ENCODE measurements around the gene SLC35E2B. TPM values are rescaled to one million over a fixed set of nuclear protein-coding genes. Genes with fewer than 3 reads are reported as not detected.
"Not testable (repeated sequence)": the region's sequence is repeated elsewhere in the genome, so short reads cannot be mapped to it uniquely, and the experiment has no call there.

Gene SLC35E2B
- total and polyA plus RNA-seq, 2 of the 8 experiments (the other 6 are each of a cell fraction or from before 2014, with no cell fraction given), result 25.9 to 46.7 TPM

DNA sequence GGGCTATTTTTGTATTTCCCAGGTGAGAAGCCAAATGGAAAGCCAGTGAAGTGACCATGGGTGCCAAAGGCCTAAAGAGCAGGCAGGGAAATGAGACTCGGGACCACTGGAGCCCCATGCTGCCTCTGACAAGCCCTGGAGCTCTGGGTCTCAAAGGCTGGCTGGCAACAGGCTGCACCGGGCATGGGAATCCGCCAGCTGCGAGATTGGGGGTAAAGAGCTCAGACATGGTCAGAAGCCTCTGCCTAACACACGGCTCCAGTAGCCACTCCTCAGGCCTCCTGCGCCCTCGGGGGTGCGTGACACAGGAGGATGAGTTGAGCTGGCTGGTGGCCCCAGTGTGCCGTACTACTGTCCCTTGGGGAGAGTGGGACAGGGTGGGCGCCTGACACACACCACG, 28.3 kb downstream of the SLC35E2B start:
- H3K36me3 ChIP-seq (ENCODE audit: control insufficient read depth in 2 of 4, insufficient read depth in 4 of 4, low read length in 3 of 4), result peaks cover 0 to 17% (median 8%) of the 10 kb centered on the region in 4 experiments; a peak in 5 of 8 replicates
- 44% methylated on average over 1 of the region's 11 CpGs; no CpG with 5 or more reads in 1 of the 2 experiments for WGBS, 2 experiments (ENCODE audit: extremely low coverage in 1 of 2, insufficient coverage in 1 of 2, insufficient read length in 1 of 2, insufficient replicate concordance in 2 of 2, low coverage in 1 of 2, low lambda C conversion rate in 2 of 2, missing lambda C conversion rate in 1 of 2)
- H4K91ac ChIP-seq (replicated peaks; ENCODE audit: insufficient read length, low read length); H3K4me1 ChIP-seq (replicated peaks in 1 of 4; ENCODE audit: control insufficient read depth in 3 of 4, insufficient read depth in 4 of 4, low read length in 3 of 4); H3K27ac ChIP-seq (ENCODE audit: low read depth, low read length); H4K8ac ChIP-seq (ENCODE audit: extremely low read depth, insufficient read depth, low read length); H3K27me3 ChIP-seq (replicated peaks in 1 of 4; ENCODE audit: control insufficient read depth in 3 of 4, extremely low read depth in 1 of 4, insufficient read depth in 3 of 4, low read length in 3 of 4); H4K20me1 ChIP-seq (replicated peaks in 1 of 2; ENCODE audit: control insufficient read depth in 1 of 2, insufficient read depth in 2 of 2, low read length in 2 of 2); H2AK5ac ChIP-seq (ENCODE audit: low read depth, low read length); H3K79me1 ChIP-seq (ENCODE audit: low read depth, low read length); H3K9me3 ChIP-seq (ENCODE audit: insufficient read depth in 2 of 2, low read depth in 1 of 2, low read length in 1 of 2); H3K79me2 ChIP-seq (ENCODE audit: control insufficient read depth in 1 of 2, insufficient read depth in 2 of 2, low read length in 2 of 2); H2BK120ac ChIP-seq (replicated peaks; ENCODE audit: low read depth, low read length); H4K5ac ChIP-seq (ENCODE audit: insufficient read length, low read depth, low read length); POLR2A ChIA-PET (ENCODE audit: partially characterized antibody); H2AFZ ChIP-seq (ENCODE audit: low read length); H3K18ac ChIP-seq (ENCODE audit: extremely low read depth, low read length); H3K4me2 ChIP-seq (ENCODE audit: insufficient read depth in 1 of 2, low read depth in 2 of 2, low read length in 2 of 2); H3K4ac ChIP-seq (replicated peaks; ENCODE audit: insufficient read length, low read depth, low read length); H2BK5ac ChIP-seq (ENCODE audit: low read depth, low read length); H3K56ac ChIP-seq (replicated peaks; ENCODE audit: insufficient read length, low read depth, low read length); FAIRE-seq; H3K4me3 ChIP-seq (ENCODE audit: extremely low read depth in 1 of 4, insufficient read depth in 2 of 4, low read depth in 3 of 4, low read length in 4 of 4); H3K23ac ChIP-seq (ENCODE audit: insufficient read length); H2BK12ac ChIP-seq (ENCODE audit: low read depth, low read length); DNase-seq (ENCODE audit: low read depth in 1 of 2, low spot score in 2 of 2); H2BK20ac ChIP-seq (ENCODE audit: low read length); H3K14ac ChIP-seq (ENCODE audit: insufficient read length); H3K23me2 ChIP-seq (ENCODE audit: low read depth, low read length); H2BK15ac ChIP-seq (ENCODE audit: low read length); H3K9ac ChIP-seq (replicated peaks in 1 of 4; ENCODE audit: extremely low read depth in 1 of 4, low read depth in 3 of 4, low read length in 3 of 4): not testable (repeated sequence)
- CTCF ChIA-PET (ENCODE audit: partially characterized antibody), result interaction anchor here (2.2 kb wide), 1 partner anchor 10 kb away, joined by 10 read pairs; no protein-coding TSS in a partner anchor

Data from H1 (cell line).